GM12878 (cell line): Measurements from ENCODE around the gene TUBB4B. TPM values are rescaled to one million over a fixed set of nuclear protein-coding genes. Genes with fewer than 3 reads are reported as not detected.

ENCODE experiments used
- CBFB ChIP-seq: IDR thresholded peaks from 2 replicates; pipeline ENCODE4 v1.6.1; 2016; ENCODE audit warnings: antibody characterized with exemption, low read depth
- CBX5 ChIP-seq: sonication (generic); IDR thresholded peaks from 2 replicates; pipeline ENCODE4 v1.6.1; 2016; ENCODE audit warnings: low read depth, moderate library complexity, mild to moderate bottlenecking, inconsistent platforms
- JUNB ChIP-seq: IDR thresholded peaks from 2 replicates; pipeline ENCODE4 v1.6.1; 2016; ENCODE audit warnings: antibody characterized with exemption, mild to moderate bottlenecking
- KDM1A ChIP-seq: fragments of 200-600 bp; sonication (generic); IDR thresholded peaks from 2 replicates; pipeline ENCODE4 v1.6.1; 2016; ENCODE audit warnings: borderline replicate concordance
- MYC ChIP-seq: IDR thresholded peaks from 2 replicates; pipeline ENCODE4 v1.6.1; 2011; ENCODE audit warnings: mild to moderate bottlenecking, low read length, moderate library complexity, inconsistent platforms; ENCODE audit not compliant: insufficient read depth, insufficient replicate concordance, insufficient read length, severe bottlenecking
- NR2F1 ChIP-seq: fragments of 450-650 bp; conservative IDR thresholded peaks from 2 replicates; pipeline ENCODE4 v1.6.1; 2017; ENCODE audit warnings: mild to moderate bottlenecking
- TCF3 ChIP-seq: IDR thresholded peaks from 2 replicates; pipeline ENCODE4 v1.6.1; 2012; ENCODE audit warnings: low read depth, mild to moderate bottlenecking, low read length, borderline replicate concordance; ENCODE audit not compliant: insufficient read depth
- ZNF207 ChIP-seq: fragments of 450-650 bp; IDR thresholded peaks from 2 replicates; pipeline ENCODE4 v1.6.1; 2014; ENCODE audit warnings: antibody characterized with exemption, mild to moderate bottlenecking, borderline replicate concordance
- polyA plus RNA-seq, 11 experiments: library from polyadenylated mRNA; depleted of rRNA in 4 of 11; unstranded in 6 of 11; stranded (reverse) in 5 of 11; fragments of >200 nt; fragmentation: Nextera tagmentation in 4 of 11; fragmentation: Illumina TruSeq in 1 of 11; extraction: Ambion mirVana in 4 of 11; extraction: Trizol in 1 of 11; gene quantifications; 1 replicate in 1 of 11; 2 replicates in 10 of 11; pipeline versions ENCODE4 v1.2.1 to v1.2.3, GENCODE V29; 2011 to 2016; ENCODE audit warnings: inconsistent platforms in 2 of 11, missing spikeins in 2 of 11, low read depth in 1 of 11
- total RNA-seq, 4 experiments: library from RNA; depleted of rRNA in 3 of 4; stranded (reverse); fragments of >200 nt in 3 of 4; fragmentation: Illumina TruSeq in 1 of 4; extraction: Trizol in 1 of 4; gene quantifications; 2 replicates each; pipeline versions ENCODE4 v1.2.1 to v1.2.3, GENCODE V29; 2013 to 2021
- TF ChIP-seq, protein P1 (sequence below): fragments of 450-650 bp; IDR thresholded peaks from 2 replicates; pipeline ENCODE4 v1.6.1; 2016; ENCODE audit warnings: mild to moderate bottlenecking
- TF ChIP-seq, protein P2 (sequence below): IDR thresholded peaks from 2 replicates; pipeline ENCODE4 v1.6.1; 2012; ENCODE audit warnings: low read depth, low read length, improper control_type of control experiment
- TF ChIP-seq, protein P3 (sequence below): fragments of 450-650 bp; IDR thresholded peaks from 2 replicates; pipeline ENCODE4 v1.6.1; 2018; ENCODE audit warnings: borderline replicate concordance, mild to moderate bottlenecking; ENCODE audit not compliant: partially characterized antibody
- TF ChIP-seq, protein P4 (sequence below): fragments of 450-650 bp; formaldehyde crosslinking; IDR thresholded peaks from 2 replicates; pipeline ENCODE4 v1.5.0; 2022; ENCODE audit warnings: mild to moderate bottlenecking, missing genetic modification characterization
- TF ChIP-seq, protein P5 (sequence below): fragments of 450-650 bp; conservative IDR thresholded peaks from 2 replicates; pipeline ENCODE4 v1.6.1; 2017; ENCODE audit warnings: mild to moderate bottlenecking, moderate library complexity
- TF ChIP-seq, protein P6 (sequence below): fragments of 450-650 bp; formaldehyde crosslinking; IDR thresholded peaks from 2 replicates; pipeline ENCODE4 v1.4.0; 2020; ENCODE audit warnings: mild to moderate bottlenecking, moderate library complexity

The TUBB4B gene
- total and polyA plus RNA-seq, 10 of the 15 experiments (the other 5 are each of a cell fraction or from before 2014, with no cell fraction given), result 23.0 to 532 (median 254) TPM

DNA sequence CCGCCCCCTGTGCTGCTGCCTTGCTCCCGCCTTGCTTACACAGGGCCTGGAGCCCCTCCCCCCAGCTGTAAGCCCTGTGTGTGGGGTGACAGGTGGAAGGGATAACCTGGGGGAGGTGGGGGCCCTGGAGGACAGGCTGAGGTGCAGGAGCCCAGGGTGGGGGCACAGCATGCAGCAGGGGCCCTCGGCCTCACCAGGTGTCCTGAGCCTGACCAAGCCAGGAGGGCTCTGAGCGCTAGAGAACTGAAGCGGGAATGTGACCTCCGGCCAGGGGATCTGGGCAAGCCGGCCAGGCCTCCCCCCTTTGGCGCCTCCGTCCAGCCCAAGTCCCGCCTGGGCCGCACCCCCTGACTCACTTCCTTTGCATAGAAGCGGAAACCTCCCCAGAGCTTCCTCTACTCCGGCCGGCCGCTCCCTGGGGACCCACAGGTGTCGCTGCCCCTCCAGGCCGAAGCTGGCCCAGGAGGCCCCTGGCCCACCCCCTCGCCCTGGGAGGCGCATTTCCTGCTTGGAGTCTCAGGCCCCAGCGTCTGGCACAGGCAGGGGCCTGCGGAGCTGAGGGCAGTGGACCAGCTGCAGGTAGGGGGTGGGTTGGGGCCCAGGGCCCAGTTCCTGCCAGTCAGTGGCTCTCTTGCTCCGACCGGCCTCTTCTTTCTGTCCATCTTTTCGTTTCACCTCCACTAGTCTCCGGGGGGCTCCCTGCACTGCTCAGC lies 36.4 kb downstream of the TUBB4B start, which contains the start of gene TOR4A (continued):
- TF ChIP-seq, protein P1, sequence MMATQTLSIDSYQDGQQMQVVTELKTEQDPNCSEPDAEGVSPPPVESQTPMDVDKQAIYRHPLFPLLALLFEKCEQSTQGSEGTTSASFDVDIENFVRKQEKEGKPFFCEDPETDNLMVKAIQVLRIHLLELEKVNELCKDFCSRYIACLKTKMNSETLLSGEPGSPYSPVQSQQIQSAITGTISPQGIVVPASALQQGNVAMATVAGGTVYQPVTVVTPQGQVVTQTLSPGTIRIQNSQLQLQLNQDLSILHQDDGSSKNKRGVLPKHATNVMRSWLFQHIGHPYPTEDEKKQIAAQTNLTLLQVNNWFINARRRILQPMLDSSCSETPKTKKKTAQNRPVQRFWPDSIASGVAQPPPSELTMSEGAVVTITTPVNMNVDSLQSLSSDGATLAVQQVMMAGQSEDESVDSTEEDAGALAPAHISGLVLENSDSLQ, result peak; percentile 26; the same call in 1 of the 2 replicates
- TF ChIP-seq TCF3 (peak; percentile 10), ZNF207 (0 out of 2 replicates have a peak, but pooled peaks have one; percentile 43), KDM1A (no peak), NR2F1 (peak; percentile 68), MYC (no peak), CBFB (no peak), JUNB (0 out of 2 replicates have a peak, but pooled peaks have one; percentile 5), CBX5 (no peak)
- TF ChIP-seq, protein P2, sequence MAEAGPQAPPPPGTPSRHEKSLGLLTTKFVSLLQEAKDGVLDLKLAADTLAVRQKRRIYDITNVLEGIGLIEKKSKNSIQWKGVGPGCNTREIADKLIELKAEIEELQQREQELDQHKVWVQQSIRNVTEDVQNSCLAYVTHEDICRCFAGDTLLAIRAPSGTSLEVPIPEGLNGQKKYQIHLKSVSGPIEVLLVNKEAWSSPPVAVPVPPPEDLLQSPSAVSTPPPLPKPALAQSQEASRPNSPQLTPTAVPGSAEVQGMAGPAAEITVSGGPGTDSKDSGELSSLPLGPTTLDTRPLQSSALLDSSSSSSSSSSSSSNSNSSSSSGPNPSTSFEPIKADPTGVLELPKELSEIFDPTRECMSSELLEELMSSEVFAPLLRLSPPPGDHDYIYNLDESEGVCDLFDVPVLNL, result no peak
- TF ChIP-seq, protein P3, sequence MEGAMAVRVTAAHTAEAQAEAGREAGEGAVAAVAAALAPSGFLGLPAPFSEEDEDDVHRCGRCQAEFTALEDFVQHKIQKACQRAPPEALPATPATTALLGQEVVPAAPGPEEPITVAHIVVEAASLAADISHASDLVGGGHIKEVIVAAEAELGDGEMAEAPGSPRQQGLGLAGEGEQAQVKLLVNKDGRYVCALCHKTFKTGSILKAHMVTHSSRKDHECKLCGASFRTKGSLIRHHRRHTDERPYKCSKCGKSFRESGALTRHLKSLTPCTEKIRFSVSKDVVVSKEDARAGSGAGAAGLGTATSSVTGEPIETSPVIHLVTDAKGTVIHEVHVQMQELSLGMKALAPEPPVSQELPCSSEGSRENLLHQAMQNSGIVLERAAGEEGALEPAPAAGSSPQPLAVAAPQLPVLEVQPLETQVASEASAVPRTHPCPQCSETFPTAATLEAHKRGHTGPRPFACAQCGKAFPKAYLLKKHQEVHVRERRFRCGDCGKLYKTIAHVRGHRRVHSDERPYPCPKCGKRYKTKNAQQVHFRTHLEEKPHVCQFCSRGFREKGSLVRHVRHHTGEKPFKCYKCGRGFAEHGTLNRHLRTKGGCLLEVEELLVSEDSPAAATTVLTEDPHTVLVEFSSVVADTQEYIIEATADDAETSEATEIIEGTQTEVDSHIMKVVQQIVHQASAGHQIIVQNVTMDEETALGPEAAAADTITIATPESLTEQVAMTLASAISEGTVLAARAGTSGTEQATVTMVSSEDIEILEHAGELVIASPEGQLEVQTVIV, result peak; percentile 16
- TF ChIP-seq, protein P4, sequence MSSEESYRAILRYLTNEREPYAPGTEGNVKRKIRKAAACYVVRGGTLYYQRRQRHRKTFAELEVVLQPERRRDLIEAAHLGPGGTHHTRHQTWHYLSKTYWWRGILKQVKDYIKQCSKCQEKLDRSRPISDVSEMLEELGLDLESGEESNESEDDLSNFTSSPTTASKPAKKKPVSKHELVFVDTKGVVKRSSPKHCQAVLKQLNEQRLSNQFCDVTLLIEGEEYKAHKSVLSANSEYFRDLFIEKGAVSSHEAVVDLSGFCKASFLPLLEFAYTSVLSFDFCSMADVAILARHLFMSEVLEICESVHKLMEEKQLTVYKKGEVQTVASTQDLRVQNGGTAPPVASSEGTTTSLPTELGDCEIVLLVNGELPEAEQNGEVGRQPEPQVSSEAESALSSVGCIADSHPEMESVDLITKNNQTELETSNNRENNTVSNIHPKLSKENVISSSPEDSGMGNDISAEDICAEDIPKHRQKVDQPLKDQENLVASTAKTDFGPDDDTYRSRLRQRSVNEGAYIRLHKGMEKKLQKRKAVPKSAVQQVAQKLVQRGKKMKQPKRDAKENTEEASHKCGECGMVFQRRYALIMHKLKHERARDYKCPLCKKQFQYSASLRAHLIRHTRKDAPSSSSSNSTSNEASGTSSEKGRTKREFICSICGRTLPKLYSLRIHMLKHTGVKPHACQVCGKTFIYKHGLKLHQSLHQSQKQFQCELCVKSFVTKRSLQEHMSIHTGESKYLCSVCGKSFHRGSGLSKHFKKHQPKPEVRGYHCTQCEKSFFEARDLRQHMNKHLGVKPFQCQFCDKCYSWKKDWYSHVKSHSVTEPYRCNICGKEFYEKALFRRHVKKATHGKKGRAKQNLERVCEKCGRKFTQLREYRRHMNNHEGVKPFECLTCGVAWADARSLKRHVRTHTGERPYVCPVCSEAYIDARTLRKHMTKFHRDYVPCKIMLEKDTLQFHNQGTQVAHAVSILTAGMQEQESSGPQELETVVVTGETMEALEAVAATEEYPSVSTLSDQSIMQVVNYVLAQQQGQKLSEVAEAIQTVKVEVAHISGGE (CRISPR knock-in tag), result no peak
- TF ChIP-seq, protein P5, sequence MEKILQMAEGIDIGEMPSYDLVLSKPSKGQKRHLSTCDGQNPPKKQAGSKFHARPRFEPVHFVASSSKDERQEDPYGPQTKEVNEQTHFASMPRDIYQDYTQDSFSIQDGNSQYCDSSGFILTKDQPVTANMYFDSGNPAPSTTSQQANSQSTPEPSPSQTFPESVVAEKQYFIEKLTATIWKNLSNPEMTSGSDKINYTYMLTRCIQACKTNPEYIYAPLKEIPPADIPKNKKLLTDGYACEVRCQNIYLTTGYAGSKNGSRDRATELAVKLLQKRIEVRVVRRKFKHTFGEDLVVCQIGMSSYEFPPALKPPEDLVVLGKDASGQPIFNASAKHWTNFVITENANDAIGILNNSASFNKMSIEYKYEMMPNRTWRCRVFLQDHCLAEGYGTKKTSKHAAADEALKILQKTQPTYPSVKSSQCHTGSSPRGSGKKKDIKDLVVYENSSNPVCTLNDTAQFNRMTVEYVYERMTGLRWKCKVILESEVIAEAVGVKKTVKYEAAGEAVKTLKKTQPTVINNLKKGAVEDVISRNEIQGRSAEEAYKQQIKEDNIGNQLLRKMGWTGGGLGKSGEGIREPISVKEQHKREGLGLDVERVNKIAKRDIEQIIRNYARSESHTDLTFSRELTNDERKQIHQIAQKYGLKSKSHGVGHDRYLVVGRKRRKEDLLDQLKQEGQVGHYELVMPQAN, result peak; percentile 53; the same call in 1 of the 2 replicates
- TF ChIP-seq, protein P6, sequence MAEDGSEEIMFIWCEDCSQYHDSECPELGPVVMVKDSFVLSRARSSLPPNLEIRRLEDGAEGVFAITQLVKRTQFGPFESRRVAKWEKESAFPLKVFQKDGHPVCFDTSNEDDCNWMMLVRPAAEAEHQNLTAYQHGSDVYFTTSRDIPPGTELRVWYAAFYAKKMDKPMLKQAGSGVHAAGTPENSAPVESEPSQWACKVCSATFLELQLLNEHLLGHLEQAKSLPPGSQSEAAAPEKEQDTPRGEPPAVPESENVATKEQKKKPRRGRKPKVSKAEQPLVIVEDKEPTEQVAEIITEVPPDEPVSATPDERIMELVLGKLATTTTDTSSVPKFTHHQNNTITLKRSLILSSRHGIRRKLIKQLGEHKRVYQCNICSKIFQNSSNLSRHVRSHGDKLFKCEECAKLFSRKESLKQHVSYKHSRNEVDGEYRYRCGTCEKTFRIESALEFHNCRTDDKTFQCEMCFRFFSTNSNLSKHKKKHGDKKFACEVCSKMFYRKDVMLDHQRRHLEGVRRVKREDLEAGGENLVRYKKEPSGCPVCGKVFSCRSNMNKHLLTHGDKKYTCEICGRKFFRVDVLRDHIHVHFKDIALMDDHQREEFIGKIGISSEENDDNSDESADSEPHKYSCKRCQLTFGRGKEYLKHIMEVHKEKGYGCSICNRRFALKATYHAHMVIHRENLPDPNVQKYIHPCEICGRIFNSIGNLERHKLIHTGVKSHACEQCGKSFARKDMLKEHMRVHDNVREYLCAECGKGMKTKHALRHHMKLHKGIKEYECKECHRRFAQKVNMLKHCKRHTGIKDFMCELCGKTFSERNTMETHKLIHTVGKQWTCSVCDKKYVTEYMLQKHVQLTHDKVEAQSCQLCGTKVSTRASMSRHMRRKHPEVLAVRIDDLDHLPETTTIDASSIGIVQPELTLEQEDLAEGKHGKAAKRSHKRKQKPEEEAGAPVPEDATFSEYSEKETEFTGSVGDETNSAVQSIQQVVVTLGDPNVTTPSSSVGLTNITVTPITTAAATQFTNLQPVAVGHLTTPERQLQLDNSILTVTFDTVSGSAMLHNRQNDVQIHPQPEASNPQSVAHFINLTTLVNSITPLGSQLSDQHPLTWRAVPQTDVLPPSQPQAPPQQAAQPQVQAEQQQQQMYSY, result no peak
